NCI-H526 (cell line): ENCODE results near the gene SPARC.
"Not testable (repeated sequence)": the region's sequence is repeated elsewhere in the genome, so short reads cannot be mapped to it uniquely, and the experiment has no call there.

Experiments
- DNase-seq, 2 experiments: peaks; one replicate each; lab custom pipeline; 2025; lab: John Stamatoyannopoulos, UW

SPARC gene

GRCh38 chr5:151700296-151700695, 13.6 kb upstream of the SPARC start:
- DNase-seq, result peak in 1 of 2 experiments; percentile 33

- DNase-seq, result no peak
Measured at GRCh38 chr5:151699071-151699901, 12.6 kb upstream of the SPARC start.

- not testable (repeated sequence) for DNase-seq
Measured at GRCh38 chr5:151698081-151698480, 11.4 kb upstream of the SPARC start.

- no peak for DNase-seq
Measured at GRCh38 chr5:151697452-151697851, 10.7 kb upstream of the SPARC start.

GRCh38 chr5:151696470-151697061, 9.9 kb upstream of the SPARC start:
- no peak for DNase-seq

GRCh38 chr5:151695464-151695863, 8.7 kb upstream of the SPARC start:
- no peak for DNase-seq

GRCh38 chr5:151694035-151694485, 7.3 kb upstream of the SPARC start:
- peak in 1 of 2 experiments; percentile 41 for DNase-seq

GRCh38 chr5:151692312-151692711, 5.6 kb upstream of the SPARC start:
- DNase-seq, result peak; percentile 7 to 54

- no peak for DNase-seq
Measured at GRCh38 chr5:151691706-151692105, 5.0 kb upstream of the SPARC start.

GRCh38 chr5:151689591-151689990, 2.9 kb upstream of the SPARC start:
- DNase-seq, result not testable (repeated sequence)

GRCh38 chr5:151688436-151688835, 1.7 kb upstream of the SPARC start:
- no peak for DNase-seq

GRCh38 chr5:151685749-151686673, 704 bp downstream of the SPARC start:
- DNase-seq, result peak in 1 of 2 experiments; percentile 24

GRCh38 chr5:151684690-151685361, 1.9 kb downstream of the SPARC start:
- DNase-seq, result peak in 1 of 2 experiments; percentile 8

- no peak for DNase-seq
Measured at GRCh38 chr5:151683986-151684588, 2.6 kb downstream of the SPARC start.

GRCh38 chr5:151683444-151683843, 3.3 kb downstream of the SPARC start:
- no peak for DNase-seq

- DNase-seq, result no peak
Measured at GRCh38 chr5:151682751-151683331, 3.9 kb downstream of the SPARC start.

- DNase-seq, result no peak
Measured at GRCh38 chr5:151682240-151682639, 4.5 kb downstream of the SPARC start.

- DNase-seq, result no peak
Measured at GRCh38 chr5:151680944-151681427, 5.7 kb downstream of the SPARC start.

- DNase-seq, result not testable (repeated sequence)
Measured at GRCh38 chr5:151680156-151680505, 6.6 kb downstream of the SPARC start.

GRCh38 chr5:151679421-151680155, 7.1 kb downstream of the SPARC start:
- DNase-seq, result no peak
